Chondrocyte (in vitro differentiated cells): ENCODE results near the gene SFI1. TPM values are rescaled to one million over a fixed set of nuclear protein-coding genes. Genes with fewer than 3 reads are reported as not detected.

Experiments
- DNase-seq: peaks from one replicate; pipeline ENCODE4 v3.0.0; 2021; ENCODE audit warnings: mixed read lengths, low spot score
- H3K27ac Mint-ChIP-seq: one replicate; pipeline ENCODE4 v1.8.0; 2021; ENCODE audit warnings: mild to moderate bottlenecking, moderate library complexity, mixed read lengths; ENCODE audit not compliant: unreplicated experiment
- H3K27me3 Mint-ChIP-seq: 2 replicates; pipeline ENCODE4 v1.8.0; 2021; ENCODE audit warnings: low read depth, mixed read lengths
- H3K36me3 Mint-ChIP-seq: 2 replicates; pipeline ENCODE4 v1.8.0; 2021; ENCODE audit warnings: low read depth, mixed read lengths
- H3K4me1 Mint-ChIP-seq: 2 replicates; pipeline ENCODE4 v1.8.0; 2021; ENCODE audit warnings: low read depth, mild to moderate bottlenecking, mixed read lengths
- H3K4me3 Mint-ChIP-seq: one replicate; pipeline ENCODE4 v1.8.0; 2021; ENCODE audit warnings: mild to moderate bottlenecking, moderate library complexity, mixed read lengths; ENCODE audit not compliant: unreplicated experiment
- H3K9me3 Mint-ChIP-seq: 2 replicates; pipeline ENCODE4 v1.8.0; 2021; ENCODE audit warnings: low read depth, mixed read lengths
- CTCF ChIP-seq: fragments of 200-600 bp; sonication (generic); IDR thresholded peaks from 2 replicates; pipeline ENCODE4 v1.5.0; 2021; ENCODE audit warnings: antibody characterized with exemption, mild to moderate bottlenecking, moderate library complexity
- total RNA-seq: library from RNA; stranded (reverse); gene quantifications from 3 replicates; pipeline ENCODE4 v1.2.1, GENCODE V29; 2021

Gene SFI1
- total RNA-seq, 1 donor from 2014 or later, result 20.3 TPM

DNA sequence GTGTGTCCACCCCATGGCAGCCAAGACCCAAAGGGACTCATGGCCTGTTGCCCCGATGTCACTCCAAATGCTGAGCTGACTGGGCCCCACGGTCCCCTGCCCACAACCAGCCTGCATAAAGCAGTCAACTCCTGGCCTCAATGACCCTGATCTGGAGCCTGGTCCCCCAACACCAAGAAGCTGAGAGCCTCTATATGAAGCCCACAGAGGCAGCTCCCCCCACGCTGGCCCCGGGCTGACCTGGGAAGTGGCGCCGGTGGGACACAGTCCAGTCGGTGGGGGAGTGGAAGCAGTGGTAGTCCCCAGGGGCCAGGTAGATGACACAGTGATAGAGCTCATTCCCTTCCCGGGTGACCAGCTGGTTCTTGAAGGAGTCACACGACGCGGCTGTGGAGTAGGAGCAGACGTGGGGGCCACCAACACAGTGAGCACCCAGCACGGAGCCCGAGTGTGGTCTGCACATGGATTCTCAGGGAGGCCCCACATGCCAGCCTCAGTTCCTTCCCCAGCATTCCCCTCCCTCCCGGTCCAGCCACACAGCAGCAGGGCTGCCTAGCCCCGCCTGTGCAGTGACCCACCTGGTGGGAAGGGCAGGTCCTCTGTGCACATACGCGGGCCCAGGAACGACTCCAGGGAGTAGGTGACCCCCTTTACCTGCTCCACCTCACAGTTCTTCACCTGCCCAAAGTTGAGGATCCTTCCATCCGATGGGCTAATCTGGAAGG, 124.6 kb downstream of the SFI1 start:
- DNase-seq, result no peak
- no peaks in the 10 kb centered on the region for H3K27me3 Mint-ChIP-seq
- H3K36me3 Mint-ChIP-seq, result peaks cover 9% of the 10 kb centered on the region
- H3K4me1 Mint-ChIP-seq, result peaks cover 14% of the 10 kb centered on the region
- no peak for TF ChIP-seq CTCF
- no peak overlapping the region for H3K4me3 Mint-ChIP-seq
- no peak overlapping the region for H3K27ac Mint-ChIP-seq
- no peaks in the 10 kb centered on the region for H3K9me3 Mint-ChIP-seq

GRCh38 chr22:31621507-31622124, 125.3 kb downstream of the SFI1 start:
- no peak overlapping the region for H3K27ac Mint-ChIP-seq
- no peak for TF ChIP-seq CTCF
- DNase-seq, result no peak
- no peaks in the 10 kb centered on the region for H3K9me3 Mint-ChIP-seq
- H3K4me1 Mint-ChIP-seq, result peaks cover 21% of the 10 kb centered on the region
- peaks cover 9% of the 10 kb centered on the region for H3K36me3 Mint-ChIP-seq
- H3K4me3 Mint-ChIP-seq, result no peak overlapping the region
- H3K27me3 Mint-ChIP-seq, result no peaks in the 10 kb centered on the region

DNA sequence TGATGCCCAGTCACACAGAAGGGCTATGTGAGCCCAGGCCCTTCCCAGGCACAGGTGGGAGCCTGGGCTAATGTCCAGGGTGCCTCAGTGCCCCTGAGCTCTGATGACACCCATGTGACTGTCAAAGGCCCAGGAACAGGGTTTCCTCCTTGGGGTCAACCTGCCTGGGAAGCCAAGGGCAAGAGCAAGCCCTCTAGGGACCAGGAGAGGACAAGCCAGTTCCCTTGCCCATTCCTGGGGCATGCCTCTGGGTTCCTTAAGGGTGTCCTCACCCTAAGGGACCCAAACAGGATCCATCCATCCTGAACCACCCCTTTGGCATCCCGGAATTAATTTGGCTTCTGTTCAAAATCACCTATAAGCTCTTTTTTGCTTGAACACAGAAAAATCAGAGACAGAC, 126.6 kb downstream of the SFI1 start:
- no peak for TF ChIP-seq CTCF
- Mint-ChIP-seq H3K27me3 (no peaks in the 10 kb centered on the region), H3K4me3 (no peak overlapping the region), H3K36me3 (peaks cover 9% of the 10 kb centered on the region), H3K27ac (peak overlapping the region; percentile 22), H3K4me1 (peaks cover 32% of the 10 kb centered on the region), H3K9me3 (no peaks in the 10 kb centered on the region)
- DNase-seq, result no peak

- peaks cover 7% of the 10 kb centered on the region for H3K36me3 Mint-ChIP-seq
- no peaks in the 10 kb centered on the region for H3K27me3 Mint-ChIP-seq
- no peak for TF ChIP-seq CTCF
- no peak overlapping the region for H3K4me3 Mint-ChIP-seq
- peaks cover 38% of the 10 kb centered on the region for H3K4me1 Mint-ChIP-seq
- DNase-seq, result no peak
- H3K27ac Mint-ChIP-seq, result no peak overlapping the region
- no peaks in the 10 kb centered on the region for H3K9me3 Mint-ChIP-seq
Measured at GRCh38 chr22:31623592-31624304, 127.4 kb downstream of the SFI1 start.

DNA sequence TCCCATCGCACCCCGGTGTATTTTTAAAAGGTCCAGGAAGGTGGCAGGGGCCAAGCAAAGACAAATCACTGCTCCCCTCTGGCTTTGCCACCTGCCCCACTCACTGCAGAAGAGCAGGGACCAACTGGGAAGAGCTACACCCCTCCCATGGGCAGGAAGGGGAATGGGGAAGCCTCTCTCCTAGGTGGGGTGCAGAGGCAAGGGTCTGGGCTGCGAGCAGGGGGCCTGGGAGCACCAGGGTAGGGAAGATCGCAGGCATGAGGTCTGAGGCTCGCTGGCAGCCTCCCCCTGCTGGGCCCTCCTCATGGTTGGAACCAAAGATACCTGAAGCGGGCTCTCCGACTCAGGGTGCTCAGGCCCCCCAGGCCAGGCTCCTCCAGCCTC, 128.9 kb downstream of the SFI1 start:
- Mint-ChIP-seq H3K4me3 (no peak overlapping the region), H3K27me3 (no peaks in the 10 kb centered on the region), H3K4me1 (peaks cover 50% of the 10 kb centered on the region), H3K27ac (no peak overlapping the region), H3K36me3 (peaks cover 3% of the 10 kb centered on the region), H3K9me3 (no peaks in the 10 kb centered on the region)
- no peak for DNase-seq
- TF ChIP-seq CTCF, result no peak
